Kidney (tissue), 14 donors: ENCODE measurements around the gene PIGS. TPM values are rescaled to one million over a fixed set of nuclear protein-coding genes. Genes with fewer than 3 reads are reported as not detected.

ENCODE experiments used
- DNase-seq, 5 donors: peaks; one replicate each; pipeline ENCODE4 v3.0.0-alpha.2; 2013 to 2020
- FAIRE-seq: peaks from 2 replicates; lab custom pipeline; 2012; peaks lifted over from hg19 to GRCh38; lab: Jason Lieb, UNC
- H3K27ac ChIP-seq, 2 donors: one replicate each; pipeline ENCODE4 v1.7.0; 2013; ENCODE audit warnings: low read depth in 2 of 2, low read length in 2 of 2, inconsistent platforms in 1 of 2
- H3K27me3 ChIP-seq: one replicate; pipeline ENCODE4 v1.7.1; 2013; ENCODE audit warnings: low read length, inconsistent platforms; ENCODE audit not compliant: control insufficient read depth, insufficient read depth
- H3K36me3 ChIP-seq, 3 donors: one replicate each; pipeline versions ENCODE4 v1.7.0 to v1.7.1; 2013; ENCODE audit warnings: low read length in 3 of 3, control low read depth in 1 of 3, inconsistent platforms in 1 of 3; ENCODE audit not compliant: insufficient read depth in 3 of 3, control insufficient read depth in 2 of 3
- H3K4me1 ChIP-seq, 3 donors: one replicate each; pipeline versions ENCODE4 v1.7.0 to v1.7.1; 2013; ENCODE audit warnings: low read length in 3 of 3, inconsistent platforms in 1 of 3, low read depth in 1 of 3; ENCODE audit not compliant: control insufficient read depth in 2 of 3, insufficient read depth in 2 of 3
- H3K4me3 ChIP-seq, 3 donors: one replicate each; pipeline versions ENCODE4 v1.7.0 to v1.8.1; 2013; ENCODE audit warnings: low read length in 3 of 3, control low read depth in 1 of 3, inconsistent platforms in 1 of 3
- H3K9ac ChIP-seq, 3 donors: one replicate each; pipeline versions ENCODE4 v1.7.0 to v1.7.1; 2013; ENCODE audit warnings: low read length in 3 of 3, control low read depth in 1 of 3, inconsistent platforms in 1 of 3
- H3K9me3 ChIP-seq, 3 donors: one replicate each; pipeline versions ENCODE4 v1.7.0 to v1.7.1; 2013; ENCODE audit warnings: low read length in 3 of 3, control low read depth in 1 of 3, inconsistent platforms in 1 of 3; ENCODE audit not compliant: control insufficient read depth in 2 of 3, insufficient read depth in 1 of 3
- intact Hi-C: fragments of 100-400 bp; cut with DNase I; formaldehyde crosslinking; loops from one replicate; pipeline ENCODE4 v1.11.1; 2022
- polyA plus RNA-seq: library from polyadenylated mRNA; stranded (reverse); fragments of 350-450 nt; fragmentation: Illumina TruSeq; extraction: RNeasy Lipid Tissue Mini Kit (QIAGEN cat#74804); gene quantifications from one replicate; pipeline ENCODE4 v1.2.3, GENCODE V29; 2014; ENCODE audit warnings: low read depth, low replicate concordance; ENCODE audit not compliant: insufficient read depth
- total RNA-seq: library from RNA; stranded (reverse); fragmentation: NEBNext Ultra II Directional; extraction: Animal tissue kit (Norgen Biotek cat#: 25700); gene quantifications from one replicate; pipeline ENCODE4 v1.2.1, GENCODE V29; 2021
- TF ChIP-seq, protein P1 (sequence below): IDR thresholded peaks from 3 replicates; pipeline ENCODE4 v1.5.1; 2012; ENCODE audit warnings: mild to moderate bottlenecking, moderate library complexity, borderline replicate concordance; ENCODE audit not compliant: insufficient read depth; ENCODE audit errors: extremely low read depth
- donor health status: control.
- donor health status: control.
- donor health status: control.
- donor health status: control.
- donor health status: control.
- donor health status: DM: yes; HTN: yes; CAD: no.
- donor health status: Normal renal cell carcinoma (clear cell type).

Gene PIGS
- total and polyA plus RNA-seq, 2 donors from 2014 or later = 60.6 to 75.0 TPM

DNA sequence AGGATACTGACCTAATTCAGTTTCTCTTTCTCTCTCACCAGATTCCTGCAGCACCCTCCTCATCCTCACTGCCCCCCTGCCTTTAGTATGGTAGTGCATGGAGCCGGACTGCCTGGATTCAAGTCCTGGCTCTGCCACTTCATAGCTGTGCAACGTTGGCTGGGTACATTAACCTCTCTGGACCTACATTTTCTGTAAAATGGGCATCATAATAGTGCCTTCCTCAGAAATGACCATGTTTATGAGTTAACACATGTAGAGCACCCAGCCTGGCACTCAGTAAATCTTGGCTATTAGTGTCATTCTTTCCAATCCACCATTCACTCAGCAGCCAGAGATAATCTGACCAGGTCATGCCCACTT, 26.2 kb downstream of the PIGS start:
- FAIRE-seq (no peak), DNase-seq (peak in 1 of 5 donors; percentile 2)
- intact Hi-C loops = no loop called here
- no peaks in the 10 kb centered on the region for H3K9me3 ChIP-seq
- H3K27me3 ChIP-seq = no peaks in the 10 kb centered on the region
- H3K4me1 ChIP-seq = no peaks in the 10 kb centered on the region
- no peak overlapping the region for H3K4me3 ChIP-seq
- H3K9ac ChIP-seq = no peak overlapping the region
- no peaks in the 10 kb centered on the region for H3K36me3 ChIP-seq
- TF ChIP-seq, protein P1, sequence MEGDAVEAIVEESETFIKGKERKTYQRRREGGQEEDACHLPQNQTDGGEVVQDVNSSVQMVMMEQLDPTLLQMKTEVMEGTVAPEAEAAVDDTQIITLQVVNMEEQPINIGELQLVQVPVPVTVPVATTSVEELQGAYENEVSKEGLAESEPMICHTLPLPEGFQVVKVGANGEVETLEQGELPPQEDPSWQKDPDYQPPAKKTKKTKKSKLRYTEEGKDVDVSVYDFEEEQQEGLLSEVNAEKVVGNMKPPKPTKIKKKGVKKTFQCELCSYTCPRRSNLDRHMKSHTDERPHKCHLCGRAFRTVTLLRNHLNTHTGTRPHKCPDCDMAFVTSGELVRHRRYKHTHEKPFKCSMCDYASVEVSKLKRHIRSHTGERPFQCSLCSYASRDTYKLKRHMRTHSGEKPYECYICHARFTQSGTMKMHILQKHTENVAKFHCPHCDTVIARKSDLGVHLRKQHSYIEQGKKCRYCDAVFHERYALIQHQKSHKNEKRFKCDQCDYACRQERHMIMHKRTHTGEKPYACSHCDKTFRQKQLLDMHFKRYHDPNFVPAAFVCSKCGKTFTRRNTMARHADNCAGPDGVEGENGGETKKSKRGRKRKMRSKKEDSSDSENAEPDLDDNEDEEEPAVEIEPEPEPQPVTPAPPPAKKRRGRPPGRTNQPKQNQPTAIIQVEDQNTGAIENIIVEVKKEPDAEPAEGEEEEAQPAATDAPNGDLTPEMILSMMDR = no peak
- H3K27ac ChIP-seq = no peak overlapping the region

DNA sequence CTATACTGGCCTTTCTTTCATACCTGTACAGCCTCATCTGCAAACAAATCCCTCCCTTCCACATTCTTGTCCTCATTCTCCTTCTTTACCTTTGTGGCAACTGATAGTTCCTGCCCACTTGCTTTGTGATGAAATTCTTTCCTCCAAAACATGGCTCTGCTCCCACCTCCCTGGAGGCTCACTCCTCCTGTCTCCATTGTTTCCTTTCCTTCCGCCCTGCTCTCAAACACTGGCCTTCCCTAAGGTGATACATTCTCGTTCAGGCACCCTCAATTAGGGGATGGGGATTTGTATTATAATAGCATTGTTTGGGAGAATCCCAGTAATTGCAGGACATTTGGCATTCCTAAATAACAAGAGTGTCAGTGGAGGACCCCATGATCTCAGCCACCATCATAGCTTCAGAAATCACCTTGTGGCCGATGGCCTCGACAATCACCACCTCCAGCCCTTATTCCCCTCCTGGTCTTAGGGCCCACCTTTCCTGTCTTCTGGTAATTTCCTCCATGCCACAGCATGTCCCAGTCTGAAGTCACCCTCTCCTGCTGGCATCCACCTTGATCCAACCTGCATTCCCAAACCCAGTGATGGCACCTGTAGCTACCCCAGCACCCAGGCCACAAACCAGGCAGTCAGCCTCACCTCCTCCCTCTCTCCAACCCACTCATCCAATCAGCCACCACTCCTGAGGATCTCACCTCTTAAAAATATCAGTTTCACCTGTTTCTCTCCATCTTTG, 26.8 kb downstream of the PIGS start:
- H3K27me3 ChIP-seq = no peaks in the 10 kb centered on the region
- H3K27ac ChIP-seq = no peak overlapping the region
- no peak overlapping the region for H3K9ac ChIP-seq
- FAIRE-seq (no peak), DNase-seq (peak in 1 of 5 donors; percentile 17)
- intact Hi-C loops = no loop called here
- no peaks in the 10 kb centered on the region for H3K36me3 ChIP-seq
- no peaks in the 10 kb centered on the region for H3K9me3 ChIP-seq
- H3K4me3 ChIP-seq = no peak overlapping the region
- TF ChIP-seq, protein P1 = no peak
- no peaks in the 10 kb centered on the region for H3K4me1 ChIP-seq

DNA sequence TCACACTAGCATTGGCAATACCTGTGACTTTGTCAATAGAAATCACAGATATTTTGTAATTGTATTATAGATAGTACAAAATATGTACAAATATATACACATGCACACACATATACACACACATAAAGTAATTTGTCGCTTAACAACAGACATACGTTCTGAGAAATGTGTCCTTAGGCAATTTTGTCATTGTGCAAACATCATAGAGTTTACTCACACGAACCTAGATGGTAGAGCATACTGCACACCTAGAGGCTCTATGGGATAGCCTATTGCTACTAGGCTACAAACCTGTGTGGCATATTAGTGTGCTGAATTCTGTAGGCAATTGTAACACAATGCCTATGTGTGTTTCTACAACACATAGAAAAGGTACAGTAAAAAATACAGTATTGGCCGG, 29.9 kb downstream of the PIGS start:
- no peak for DNase-seq
- Histone ChIP-seq H3K36me3 (no peaks in the 10 kb centered on the region), H3K27ac (no peak overlapping the region), H3K27me3 (no peaks in the 10 kb centered on the region), H3K9me3 (no peaks in the 10 kb centered on the region), H3K9ac (no peak overlapping the region), H3K4me1 (no peaks in the 10 kb centered on the region), H3K4me3 (no peak overlapping the region)
- FAIRE-seq = no peak
- TF ChIP-seq, protein P1 = no peak
- intact Hi-C loops = no loop called here
